NT2/D1 (cell line): Measurements from ENCODE around the gene TTC6.

ENCODE experiments used
- SUZ12 ChIP-seq: IDR thresholded peaks from 2 replicates; pipeline ENCODE4 v1.6.1; 2011; ENCODE audit not compliant: insufficient read length, insufficient read depth; ENCODE audit errors: extremely low read depth
- YY1 ChIP-seq: IDR thresholded peaks from 2 replicates; pipeline ENCODE4 v1.6.1; 2011; ENCODE audit not compliant: insufficient read length, insufficient read depth
- ZNF274 ChIP-seq: IDR thresholded peaks from 2 replicates; pipeline ENCODE4 v1.6.1; 2011; ENCODE audit warnings: mild to moderate bottlenecking, low read depth, low read length

DNA sequence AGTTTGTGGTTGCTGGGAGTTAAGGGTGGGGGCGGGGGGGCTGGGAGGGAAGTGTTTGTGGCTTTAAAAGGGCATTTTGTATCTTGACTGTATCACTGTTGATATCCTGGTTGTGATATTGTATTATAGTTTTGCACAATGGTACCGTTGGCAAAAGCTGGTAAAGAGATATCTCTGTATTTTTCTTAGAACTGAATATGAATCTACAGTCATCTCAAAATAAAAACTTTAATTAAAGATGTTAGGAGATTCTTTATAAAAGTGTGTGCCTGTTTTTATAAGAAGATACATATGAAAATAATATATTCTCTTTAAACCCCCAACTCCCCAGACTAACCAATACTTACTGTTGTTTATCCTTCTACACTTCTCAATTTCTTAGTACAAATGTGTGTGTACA, 43.2 kb downstream of the TTC6 start:
- TF ChIP-seq YY1 (no peak), SUZ12 (no peak), ZNF274 (no peak)
